ENCODE measurements around the gene DNAJC3. TPM values are rescaled to one million over a fixed set of nuclear protein-coding genes. Genes with fewer than 3 reads are reported as not detected.
"Not testable (repeated sequence)": the region's sequence is repeated elsewhere in the genome, so short reads cannot be mapped to it uniquely, and the experiment has no call there.

Gene DNAJC3
- total RNA-seq, 1 donor from 2014 or later, result 49.7 TPM

DNA sequence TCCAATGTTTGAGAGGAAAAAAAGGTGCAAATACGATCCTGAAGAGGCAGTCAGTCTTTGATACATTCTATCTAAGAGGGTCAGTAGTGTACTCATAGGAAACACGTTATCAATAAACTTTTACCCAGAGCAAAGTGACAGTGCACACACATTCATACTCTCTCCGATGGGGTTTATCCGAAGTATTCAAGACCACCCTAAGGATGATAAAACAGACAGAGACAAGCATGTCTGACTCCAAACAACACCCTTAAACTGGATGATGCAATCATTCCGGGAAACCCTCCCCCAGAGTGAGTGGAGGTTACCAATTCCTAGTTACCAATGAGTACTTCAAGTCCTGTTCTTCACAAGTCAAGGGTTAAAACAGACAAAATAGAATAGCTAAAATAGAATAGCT lies 79.1 kb downstream of the DNAJC3 start:
- no peak for DNase-seq (ENCODE audit: low read depth)
- TF ChIP-seq, protein P1, sequence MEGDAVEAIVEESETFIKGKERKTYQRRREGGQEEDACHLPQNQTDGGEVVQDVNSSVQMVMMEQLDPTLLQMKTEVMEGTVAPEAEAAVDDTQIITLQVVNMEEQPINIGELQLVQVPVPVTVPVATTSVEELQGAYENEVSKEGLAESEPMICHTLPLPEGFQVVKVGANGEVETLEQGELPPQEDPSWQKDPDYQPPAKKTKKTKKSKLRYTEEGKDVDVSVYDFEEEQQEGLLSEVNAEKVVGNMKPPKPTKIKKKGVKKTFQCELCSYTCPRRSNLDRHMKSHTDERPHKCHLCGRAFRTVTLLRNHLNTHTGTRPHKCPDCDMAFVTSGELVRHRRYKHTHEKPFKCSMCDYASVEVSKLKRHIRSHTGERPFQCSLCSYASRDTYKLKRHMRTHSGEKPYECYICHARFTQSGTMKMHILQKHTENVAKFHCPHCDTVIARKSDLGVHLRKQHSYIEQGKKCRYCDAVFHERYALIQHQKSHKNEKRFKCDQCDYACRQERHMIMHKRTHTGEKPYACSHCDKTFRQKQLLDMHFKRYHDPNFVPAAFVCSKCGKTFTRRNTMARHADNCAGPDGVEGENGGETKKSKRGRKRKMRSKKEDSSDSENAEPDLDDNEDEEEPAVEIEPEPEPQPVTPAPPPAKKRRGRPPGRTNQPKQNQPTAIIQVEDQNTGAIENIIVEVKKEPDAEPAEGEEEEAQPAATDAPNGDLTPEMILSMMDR (IDR thresholded peaks at IDR 0.05; ENCODE audit: insufficient read depth, low read length, poor library complexity, severe bottlenecking), result no peak

DNA sequence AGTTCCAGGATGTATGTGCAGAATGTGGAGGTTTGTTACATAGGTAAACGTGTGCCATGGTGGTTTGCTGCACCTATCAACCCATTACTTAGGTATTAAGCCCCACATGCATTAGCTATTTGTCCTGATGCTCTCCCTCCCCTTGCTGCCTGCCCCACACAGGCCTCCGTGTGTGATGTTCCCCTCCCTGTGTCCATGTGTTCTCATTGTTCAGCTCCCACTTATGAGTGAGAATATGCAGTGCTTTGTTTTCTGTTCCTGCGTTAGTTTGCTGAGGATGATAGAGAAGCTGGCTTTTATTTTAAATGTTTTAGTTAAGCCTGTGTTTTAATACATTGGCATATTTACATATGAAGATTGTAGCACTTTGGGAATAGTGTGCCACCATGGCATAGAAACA lies 85.7 kb downstream of the DNAJC3 start:
- H3K4me3 ChIP-seq (ENCODE audit: low read depth, low read length); H3K36me3 ChIP-seq (ENCODE audit: control insufficient read depth, insufficient read depth, low read length); DNase-seq (ENCODE audit: low read depth); H3K27me3 ChIP-seq (ENCODE audit: control insufficient read depth, insufficient read depth, low read length): not testable (repeated sequence)

More for the DNA sequence above, 79.1 kb downstream of the DNAJC3 start:
- H3K4me3 ChIP-seq (ENCODE audit: low read depth, low read length), result no peak overlapping the region
- H3K36me3 ChIP-seq (ENCODE audit: control insufficient read depth, insufficient read depth, low read length), result no peaks in the 10 kb centered on the region
- no peaks in the 10 kb centered on the region for H3K27me3 ChIP-seq (ENCODE audit: control insufficient read depth, insufficient read depth, low read length)

DNA sequence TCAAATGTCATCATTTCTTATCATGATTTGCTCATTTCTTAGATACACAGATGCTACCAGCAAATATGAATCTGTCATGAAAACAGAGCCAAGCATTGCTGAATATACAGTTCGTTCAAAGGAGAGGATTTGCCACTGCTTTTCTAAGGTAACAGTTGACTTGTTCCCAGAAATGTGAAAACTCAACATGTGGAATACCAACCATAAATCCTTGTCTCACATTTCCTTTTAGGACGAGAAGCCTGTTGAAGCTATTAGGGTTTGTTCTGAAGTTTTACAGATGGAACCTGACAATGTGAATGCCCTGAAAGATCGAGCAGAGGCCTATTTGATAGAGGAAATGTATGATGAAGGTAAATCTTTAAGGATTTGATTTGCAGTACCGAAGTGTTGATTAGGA lies 86.7 kb downstream of the DNAJC3 start:
- Histone ChIP-seq H3K4me3 (ENCODE audit: low read depth, low read length) (no peak overlapping the region), H3K27me3 (ENCODE audit: control insufficient read depth, insufficient read depth, low read length) (no peaks in the 10 kb centered on the region), H3K36me3 (ENCODE audit: control insufficient read depth, insufficient read depth, low read length) (no peaks in the 10 kb centered on the region)
- DNase-seq (ENCODE audit: low read depth), result peak; percentile 4
- TF ChIP-seq, protein P1 (IDR thresholded peaks at IDR 0.05; ENCODE audit: insufficient read depth, low read length, poor library complexity, severe bottlenecking), result no peak

DNA sequence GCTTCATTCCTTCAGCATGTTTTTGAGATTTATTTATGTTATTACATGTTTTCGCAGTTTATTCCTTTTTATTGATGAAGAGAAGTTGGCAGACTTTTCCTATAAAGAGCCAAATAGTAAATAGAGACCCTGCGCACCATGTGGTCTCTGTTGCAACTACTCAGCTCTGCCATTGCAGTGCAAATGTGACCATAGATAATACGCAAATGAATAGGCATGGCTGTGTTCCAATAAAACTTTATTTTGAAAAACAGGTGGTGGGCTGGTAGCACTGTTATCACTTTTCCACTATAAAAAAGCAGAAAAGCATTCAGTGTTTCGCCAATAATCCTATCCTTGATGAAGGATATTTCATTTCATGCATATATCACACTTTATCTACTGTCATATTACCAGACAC lies 95.0 kb downstream of the DNAJC3 start:
- Histone ChIP-seq H3K27me3 (ENCODE audit: control insufficient read depth, insufficient read depth, low read length) (no peaks in the 10 kb centered on the region), H3K4me3 (ENCODE audit: low read depth, low read length) (no peak overlapping the region), H3K36me3 (ENCODE audit: control insufficient read depth, insufficient read depth, low read length) (no peaks in the 10 kb centered on the region)
- TF ChIP-seq, protein P1 (IDR thresholded peaks at IDR 0.05; ENCODE audit: insufficient read depth, low read length, poor library complexity, severe bottlenecking), result no peak
- no peak for DNase-seq (ENCODE audit: low read depth)

DNA sequence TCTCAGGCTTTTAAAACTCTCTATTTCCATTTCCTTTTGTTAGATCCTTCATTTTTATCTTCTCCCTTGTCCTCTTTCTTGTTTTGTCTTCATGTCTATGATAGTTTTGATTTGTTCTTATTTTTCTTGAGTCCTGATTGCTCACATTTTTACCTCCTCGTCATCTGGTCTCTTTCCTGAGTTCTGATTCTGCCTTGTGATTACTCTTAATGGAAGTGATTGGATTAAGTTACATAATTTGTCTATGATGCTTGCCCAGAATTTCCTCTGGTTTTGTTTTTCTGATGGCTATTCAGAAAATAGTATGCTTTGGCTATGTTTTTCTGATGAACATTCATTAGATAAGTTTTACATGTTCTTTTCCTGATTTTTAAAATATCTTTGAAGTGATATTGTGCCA lies 102.6 kb downstream of the DNAJC3 start:
- no peak for DNase-seq (ENCODE audit: low read depth)
- no peak overlapping the region for H3K4me3 ChIP-seq (ENCODE audit: low read depth, low read length)
- TF ChIP-seq, protein P1 (IDR thresholded peaks at IDR 0.05; ENCODE audit: insufficient read depth, low read length, poor library complexity, severe bottlenecking), result no peak
- H3K27me3 ChIP-seq (ENCODE audit: control insufficient read depth, insufficient read depth, low read length), result no peaks in the 10 kb centered on the region
- no peaks in the 10 kb centered on the region for H3K36me3 ChIP-seq (ENCODE audit: control insufficient read depth, insufficient read depth, low read length)

DNA sequence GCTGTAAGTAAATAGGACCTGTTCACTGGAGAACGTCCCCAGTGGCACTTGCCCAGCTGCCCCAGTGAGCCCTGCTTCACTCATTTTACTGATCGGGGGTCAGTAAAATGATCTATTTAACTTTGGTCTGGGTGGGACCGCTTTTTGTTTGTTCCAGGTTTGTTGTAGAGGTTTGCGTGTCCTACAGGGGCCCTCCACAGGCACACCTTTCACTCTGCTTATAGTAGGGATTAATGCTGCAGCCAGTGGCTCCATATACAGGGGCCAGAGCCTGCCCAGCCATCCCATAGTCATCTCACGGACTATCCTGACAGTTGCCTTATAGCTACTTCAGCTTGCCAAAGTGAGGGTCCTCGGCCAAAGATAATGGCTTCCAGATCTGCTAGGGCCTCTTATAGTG lies 104.1 kb downstream of the DNAJC3 start:
- Histone ChIP-seq H3K36me3 (ENCODE audit: control insufficient read depth, insufficient read depth, low read length) (no peaks in the 10 kb centered on the region), H3K4me3 (ENCODE audit: low read depth, low read length) (no peak overlapping the region), H3K27me3 (ENCODE audit: control insufficient read depth, insufficient read depth, low read length) (no peaks in the 10 kb centered on the region)
- TF ChIP-seq, protein P1 (IDR thresholded peaks at IDR 0.05; ENCODE audit: insufficient read depth, low read length, poor library complexity, severe bottlenecking), result no peak
- DNase-seq (ENCODE audit: low read depth), result no peak

DNA sequence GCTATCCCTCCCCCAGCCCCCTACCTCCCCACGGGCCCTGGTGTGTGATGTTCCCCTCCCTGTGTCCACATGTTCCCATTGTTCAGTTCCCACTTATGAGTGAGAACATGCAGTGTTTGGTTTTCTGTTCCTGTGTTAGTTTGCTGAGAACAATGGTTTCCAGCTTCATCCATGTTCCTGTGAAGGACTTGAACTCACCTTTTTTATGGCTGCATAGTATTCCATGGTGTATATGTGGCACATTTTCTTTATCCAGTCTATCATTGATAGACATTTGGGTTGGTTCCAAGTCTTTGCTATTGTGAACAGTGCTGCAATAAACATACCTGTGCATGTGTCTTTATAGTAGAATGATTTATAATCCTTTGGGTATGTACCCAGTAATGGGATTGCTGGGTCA lies 105.0 kb downstream of the DNAJC3 start:
- not testable (repeated sequence) for H3K27me3 ChIP-seq (ENCODE audit: control insufficient read depth, insufficient read depth, low read length); DNase-seq (ENCODE audit: low read depth); H3K4me3 ChIP-seq (ENCODE audit: low read depth, low read length); H3K36me3 ChIP-seq (ENCODE audit: control insufficient read depth, insufficient read depth, low read length)
